ENCODE data around the gene SPIN1.

DNA sequence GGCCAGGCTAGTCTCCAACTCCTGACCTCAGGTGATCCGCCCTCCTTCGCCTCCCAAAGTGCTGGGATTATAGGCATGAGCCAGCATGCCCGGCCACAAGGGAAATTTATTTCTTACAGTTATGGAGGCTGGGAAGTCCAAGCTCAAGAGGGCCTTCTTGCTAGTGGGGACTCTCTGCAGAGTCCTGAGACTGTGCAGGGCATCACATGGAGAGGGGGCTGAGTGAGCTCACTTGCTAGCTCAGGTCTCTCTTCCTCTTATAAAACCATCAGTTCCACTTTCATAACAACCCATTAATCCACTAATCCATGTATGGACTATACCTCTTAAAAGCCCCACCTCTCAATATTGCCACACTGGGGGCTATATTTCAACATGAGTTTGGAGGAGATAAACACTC, 5.1 kb upstream of the SPIN1 start:
- no peak for TF ChIP-seq POLR2A (IDR thresholded peaks at IDR 0.05; ENCODE audit: low read depth, low read length)
- no peak for TF ChIP-seq TAF1 (IDR thresholded peaks at IDR 0.05; ENCODE audit: borderline replicate concordance, low read depth, low read length)
